ENCODE results near the gene DIAPH3.

The DIAPH3 gene

DNA sequence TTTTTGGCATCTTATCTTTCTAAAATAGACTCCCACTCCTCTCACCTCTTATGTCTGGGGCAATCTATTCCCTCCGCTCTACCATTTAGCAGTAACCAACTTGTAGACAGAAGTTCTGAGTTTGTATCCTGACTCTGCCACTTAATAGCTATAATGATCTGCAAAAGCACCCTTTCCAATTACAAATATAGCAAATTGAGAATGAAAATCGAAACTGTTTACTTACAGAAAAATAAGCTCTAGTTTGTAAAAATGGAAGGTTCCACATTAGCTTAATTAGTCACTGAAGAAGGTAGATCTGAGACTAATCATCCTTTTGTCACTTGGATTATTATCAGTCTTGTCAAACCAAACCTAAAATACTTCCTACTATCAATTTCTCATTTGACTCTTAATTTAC lies 409.3 kb downstream of the DIAPH3 start:
- peak; percentile 18 for DNase-seq (ENCODE audit: low read depth)

DNA sequence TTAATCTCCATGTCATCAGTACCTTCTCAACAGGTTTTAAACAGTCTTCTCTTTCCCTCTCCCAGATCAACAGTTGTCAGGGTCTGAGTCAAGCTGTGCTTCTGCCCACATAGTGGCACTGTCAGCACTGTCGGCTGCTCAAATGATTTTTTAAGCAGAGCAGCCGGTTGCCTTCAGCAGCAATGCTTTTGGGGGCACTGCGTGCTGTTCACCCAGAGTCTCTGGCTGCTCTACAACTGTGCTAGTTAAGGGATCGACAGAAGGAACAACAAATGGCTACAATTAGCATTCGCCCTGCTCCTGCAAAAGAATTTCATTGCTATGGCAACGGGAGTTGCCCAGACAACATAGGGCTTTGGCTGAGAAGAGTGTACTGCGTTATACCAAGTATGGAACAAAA lies 412.9 kb downstream of the DIAPH3 start:
- no peak overlapping the region for H3K4me3 ChIP-seq (ENCODE audit: low read depth, low read length)
- DNase-seq (ENCODE audit: low read depth), result no peak
- TF ChIP-seq, protein P1, sequence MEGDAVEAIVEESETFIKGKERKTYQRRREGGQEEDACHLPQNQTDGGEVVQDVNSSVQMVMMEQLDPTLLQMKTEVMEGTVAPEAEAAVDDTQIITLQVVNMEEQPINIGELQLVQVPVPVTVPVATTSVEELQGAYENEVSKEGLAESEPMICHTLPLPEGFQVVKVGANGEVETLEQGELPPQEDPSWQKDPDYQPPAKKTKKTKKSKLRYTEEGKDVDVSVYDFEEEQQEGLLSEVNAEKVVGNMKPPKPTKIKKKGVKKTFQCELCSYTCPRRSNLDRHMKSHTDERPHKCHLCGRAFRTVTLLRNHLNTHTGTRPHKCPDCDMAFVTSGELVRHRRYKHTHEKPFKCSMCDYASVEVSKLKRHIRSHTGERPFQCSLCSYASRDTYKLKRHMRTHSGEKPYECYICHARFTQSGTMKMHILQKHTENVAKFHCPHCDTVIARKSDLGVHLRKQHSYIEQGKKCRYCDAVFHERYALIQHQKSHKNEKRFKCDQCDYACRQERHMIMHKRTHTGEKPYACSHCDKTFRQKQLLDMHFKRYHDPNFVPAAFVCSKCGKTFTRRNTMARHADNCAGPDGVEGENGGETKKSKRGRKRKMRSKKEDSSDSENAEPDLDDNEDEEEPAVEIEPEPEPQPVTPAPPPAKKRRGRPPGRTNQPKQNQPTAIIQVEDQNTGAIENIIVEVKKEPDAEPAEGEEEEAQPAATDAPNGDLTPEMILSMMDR (IDR thresholded peaks at IDR 0.05; ENCODE audit: insufficient read depth, low read depth, low read length, missing control alignments), result no peak

More for the DNA sequence above, 409.3 kb downstream of the DIAPH3 start:
- TF ChIP-seq, protein P1 (IDR thresholded peaks at IDR 0.05; ENCODE audit: insufficient read depth, low read depth, low read length, missing control alignments), result no peak
- H3K4me3 ChIP-seq (ENCODE audit: low read depth, low read length), result no peak overlapping the region

DNA sequence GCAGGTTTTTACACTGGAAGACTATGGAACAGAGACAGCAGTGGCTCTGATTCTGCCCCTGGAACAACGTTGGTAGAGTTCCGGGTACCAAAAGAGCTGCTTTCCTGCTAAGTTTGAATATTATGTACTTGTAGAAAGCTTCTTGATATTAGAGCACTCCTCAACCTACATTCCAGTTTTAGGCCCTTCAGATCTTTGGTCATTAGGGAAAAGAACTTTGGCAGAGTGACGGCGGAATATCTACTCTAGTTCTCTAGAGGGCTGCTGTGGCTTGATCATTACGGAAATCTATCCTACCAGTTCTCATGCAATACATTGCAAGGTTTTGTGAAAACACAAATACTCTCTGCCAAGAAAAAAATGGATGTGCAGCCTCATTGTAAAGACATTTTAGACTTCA lies 415.7 kb downstream of the DIAPH3 start:
- DNase-seq (ENCODE audit: low read depth), result no peak
- TF ChIP-seq, protein P1 (IDR thresholded peaks at IDR 0.05; ENCODE audit: insufficient read depth, low read depth, low read length, missing control alignments), result no peak
- no peak overlapping the region for H3K4me3 ChIP-seq (ENCODE audit: low read depth, low read length)

DNA sequence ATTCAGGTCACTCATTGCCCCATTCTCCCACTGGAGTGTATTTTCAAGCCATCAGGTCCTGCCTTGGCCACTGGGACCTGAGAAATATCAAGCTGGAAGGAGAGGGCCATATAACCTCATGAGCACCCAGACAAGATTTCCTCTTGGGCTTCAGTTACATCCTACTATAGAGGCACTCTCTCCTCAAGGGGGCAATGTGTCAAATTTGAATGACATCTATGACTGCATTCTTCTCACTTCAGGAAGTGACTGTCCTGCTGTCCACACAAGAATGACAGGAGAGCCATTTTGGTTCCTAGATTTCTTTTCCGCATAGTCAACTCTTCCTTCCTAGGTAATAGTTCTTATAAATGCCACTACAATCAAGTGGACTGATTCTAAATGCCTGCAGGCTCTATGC lies 416.2 kb downstream of the DIAPH3 start:
- no peak overlapping the region for H3K4me3 ChIP-seq (ENCODE audit: low read depth, low read length)
- peak; percentile 20 for DNase-seq (ENCODE audit: low read depth)
- TF ChIP-seq, protein P1 (IDR thresholded peaks at IDR 0.05; ENCODE audit: insufficient read depth, low read depth, low read length, missing control alignments), result no peak

DNA sequence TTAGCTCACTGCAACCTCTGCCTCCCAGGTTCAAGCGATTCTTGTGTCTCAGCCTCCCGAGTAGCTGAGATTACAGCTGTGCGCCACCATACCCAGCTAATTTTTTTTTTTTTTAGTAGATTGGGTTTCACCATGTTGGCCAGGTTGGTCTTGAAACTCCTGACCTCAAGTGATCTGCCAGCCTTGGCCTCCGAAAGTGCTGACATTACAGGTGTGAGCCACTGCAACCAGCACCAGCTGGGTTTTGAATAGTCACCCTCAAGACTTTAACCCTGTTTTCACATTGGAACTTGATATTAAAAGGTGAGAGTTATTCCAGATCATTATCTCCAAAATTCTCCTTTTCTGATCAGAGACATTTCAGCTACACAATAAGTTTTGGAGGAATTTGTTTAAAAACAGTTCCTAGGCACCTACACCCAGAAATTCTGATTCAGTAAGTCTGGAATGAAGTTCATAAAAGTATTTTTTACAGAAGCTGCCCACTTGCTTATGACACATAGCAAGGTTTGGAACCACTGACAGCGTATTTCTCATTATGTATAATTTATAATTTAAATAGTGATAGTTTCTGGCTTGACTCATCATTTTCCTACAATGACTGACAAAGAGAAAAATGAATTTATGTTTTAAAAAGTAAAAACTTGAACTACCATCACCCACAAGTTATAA lies 417.3 kb downstream of the DIAPH3 start:
- no peak overlapping the region for H3K4me3 ChIP-seq (ENCODE audit: low read depth, low read length)
- TF ChIP-seq, protein P1 (IDR thresholded peaks at IDR 0.05; ENCODE audit: insufficient read depth, low read depth, low read length, missing control alignments), result no peak
- DNase-seq (ENCODE audit: low read depth), result peak; percentile 19

DNA sequence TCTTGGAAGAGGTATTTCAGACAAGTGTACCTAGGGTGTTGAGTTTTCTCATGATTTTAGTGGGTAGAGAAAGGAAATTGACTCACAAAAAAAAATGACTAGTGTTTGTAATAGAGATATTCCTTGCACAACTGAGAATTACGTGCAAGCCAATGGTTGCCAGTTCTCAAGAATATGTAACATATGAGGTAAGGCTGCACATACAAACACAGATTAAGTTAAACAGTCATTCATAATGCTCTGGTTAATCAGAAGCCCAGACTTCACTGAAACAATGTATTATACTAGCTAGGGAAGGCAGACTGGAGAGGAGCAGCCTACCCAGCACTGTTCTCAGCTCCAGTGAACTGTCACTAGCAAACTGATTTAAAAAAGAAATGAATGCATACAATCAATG lies 418.3 kb downstream of the DIAPH3 start:
- no peak overlapping the region for H3K4me3 ChIP-seq (ENCODE audit: low read depth, low read length)
- DNase-seq (ENCODE audit: low read depth), result no peak
- TF ChIP-seq, protein P1 (IDR thresholded peaks at IDR 0.05; ENCODE audit: insufficient read depth, low read depth, low read length, missing control alignments), result no peak
